Esophagus muscularis mucosa (tissue), 4 donors: Measurements from ENCODE around the gene NTM. TPM values are rescaled to one million over a fixed set of nuclear protein-coding genes. Genes with fewer than 3 reads are reported as not detected.

ENCODE experiments used
- DNase-seq: peaks from one replicate; pipeline ENCODE4 v3.0.0-alpha.2; 2017; ENCODE audit errors: extremely low spot score
- H3K27ac ChIP-seq, 4 donors: fragments of 200-600 bp; sonication (generic); replicated peaks in 1 of 4; 1 replicate in 3 of 4; 2 replicates in 1 of 4; pipeline ENCODE4 v1.5.1; 2016 to 2019; ENCODE audit warnings: mild to moderate bottlenecking in 1 of 4
- H3K27me3 ChIP-seq, 4 donors: fragments of 200-600 bp; sonication (generic); one replicate each; pipeline versions ENCODE4 v1.5.1 to v1.6.0; 2016 to 2019
- H3K36me3 ChIP-seq, 4 donors: fragments of 200-600 bp; sonication (generic); one replicate each; pipeline ENCODE4 v1.5.1; 2016 to 2019
- H3K4me1 ChIP-seq, 4 donors: fragments of 200-600 bp; sonication (generic); one replicate each; pipeline ENCODE4 v1.5.1; 2016 to 2019
- H3K4me3 ChIP-seq, 4 donors: fragments of 200-600 bp; sonication (generic); 1 replicate in 2 of 4; 2 replicates in 2 of 4; pipeline ENCODE4 v1.5.1; 2016 to 2019; ENCODE audit warnings: mild to moderate bottlenecking in 4 of 4, moderate library complexity in 1 of 4
- H3K9me3 ChIP-seq, 4 donors: fragments of 200-600 bp; sonication (generic); 1 replicate in 3 of 4; 2 replicates in 1 of 4; pipeline ENCODE4 v1.5.1; 2016 to 2019
- EP300 ChIP-seq: sonication (generic); formaldehyde crosslinking; IDR thresholded peaks from one replicate; pipeline ENCODE4 v1.6.1; 2017; ENCODE audit warnings: antibody characterized with exemption
- POLR2A ChIP-seq: fragments of 450-650 bp; IDR thresholded peaks from one replicate; pipeline ENCODE4 v1.6.1; 2017; ENCODE audit warnings: antibody characterized with exemption, moderate library complexity, mild to moderate bottlenecking, low read depth
- POLR2AphosphoS5 ChIP-seq, 2 donors: sonication (generic); formaldehyde crosslinking; IDR thresholded peaks; one replicate each; pipeline ENCODE4 v1.6.1; 2017; ENCODE audit warnings: antibody characterized with exemption in 2 of 2
- WGBS: methylation state at CpG from one replicate; pipeline ENCODE4 v1.1.5; 2018; 5-methylcytosine and 5-hydroxymethylcytosine counted together
- intact Hi-C: fragments of 100-400 bp; cut with DNase I; formaldehyde crosslinking; loops from one replicate; pipeline ENCODE4 v1.15.1; 2023
- total RNA-seq, 4 donors: library from RNA; depleted of rRNA; stranded (reverse); fragments of >200 nt; gene quantifications; one replicate each; pipeline versions ENCODE4 v1.1.0 to v1.2.1, GENCODE V29; 2016
- TF ChIP-seq, protein P1 (sequence below), 3 experiments: fragments of 200-600 bp in 2 of 3; fragments of 450-650 bp in 1 of 3; sonication (generic) in 2 of 3; IDR thresholded peaks; one replicate each; pipeline ENCODE4 v1.5.1; 2017 to 2019; ENCODE audit warnings: antibody characterized with exemption in 3 of 3, mild to moderate bottlenecking in 2 of 3, moderate library complexity in 1 of 3

NTM gene
- total RNA-seq, 4 donors from 2014 or later: 5.6 to 25.3 (median 8.3) TPM

DNA sequence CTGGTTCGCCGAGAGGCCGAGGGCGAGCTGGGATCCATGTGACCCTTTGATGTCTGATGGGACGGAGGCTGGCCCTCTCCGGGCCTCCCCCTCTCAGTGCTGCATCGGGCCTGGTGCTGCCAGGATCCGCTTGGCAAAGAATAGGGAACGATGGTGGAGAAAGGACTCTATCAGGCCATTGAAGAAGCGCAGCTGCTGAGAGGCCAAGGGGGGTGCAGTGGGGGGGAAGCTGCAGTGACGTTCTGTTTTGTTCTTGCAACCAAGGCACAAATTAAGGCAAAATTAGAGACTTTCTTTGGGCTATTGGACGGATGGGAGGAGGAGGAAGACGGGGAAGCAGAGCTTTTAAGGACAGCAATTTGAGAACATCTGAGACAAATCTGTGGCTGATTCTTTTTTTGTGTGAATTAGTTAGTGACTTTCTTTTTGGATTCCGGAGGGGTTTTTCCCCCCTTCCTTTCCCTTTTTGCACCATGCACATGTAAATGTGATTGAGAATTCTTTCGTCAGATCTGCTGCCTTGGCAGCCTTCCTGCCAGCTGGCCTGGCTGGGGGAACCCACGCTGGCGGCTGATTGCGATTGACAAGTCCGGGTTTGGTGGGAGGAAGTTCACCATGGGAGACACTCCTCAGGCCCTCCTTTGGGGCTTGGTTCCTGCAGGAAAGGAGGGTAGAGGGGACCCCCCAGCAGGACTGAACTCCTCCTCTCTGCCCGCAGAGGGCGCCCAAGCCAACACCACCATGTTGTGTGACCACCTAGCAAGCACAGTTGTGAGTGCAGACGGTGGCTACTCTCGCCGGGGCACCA lies 214.6 kb downstream of the NTM start:
- DNase-seq: no peak
- Histone ChIP-seq H3K36me3 (no peaks in the 10 kb centered on the region), H3K4me3 (no peak overlapping the region), H3K27ac (no peak overlapping the region), H3K9me3 (peaks cover 0 to 10% (median 7%) of the 10 kb centered on the region in 4 donors), H3K4me1 (no peaks in the 10 kb centered on the region), H3K27me3 (peaks cover 0 to 23% (median 0%) of the 10 kb centered on the region in 4 donors)
- WGBS: 57% methylated on average over 24 of the region's 24 CpGs
- intact Hi-C loops: no loop called here
- TF ChIP-seq, protein P1, sequence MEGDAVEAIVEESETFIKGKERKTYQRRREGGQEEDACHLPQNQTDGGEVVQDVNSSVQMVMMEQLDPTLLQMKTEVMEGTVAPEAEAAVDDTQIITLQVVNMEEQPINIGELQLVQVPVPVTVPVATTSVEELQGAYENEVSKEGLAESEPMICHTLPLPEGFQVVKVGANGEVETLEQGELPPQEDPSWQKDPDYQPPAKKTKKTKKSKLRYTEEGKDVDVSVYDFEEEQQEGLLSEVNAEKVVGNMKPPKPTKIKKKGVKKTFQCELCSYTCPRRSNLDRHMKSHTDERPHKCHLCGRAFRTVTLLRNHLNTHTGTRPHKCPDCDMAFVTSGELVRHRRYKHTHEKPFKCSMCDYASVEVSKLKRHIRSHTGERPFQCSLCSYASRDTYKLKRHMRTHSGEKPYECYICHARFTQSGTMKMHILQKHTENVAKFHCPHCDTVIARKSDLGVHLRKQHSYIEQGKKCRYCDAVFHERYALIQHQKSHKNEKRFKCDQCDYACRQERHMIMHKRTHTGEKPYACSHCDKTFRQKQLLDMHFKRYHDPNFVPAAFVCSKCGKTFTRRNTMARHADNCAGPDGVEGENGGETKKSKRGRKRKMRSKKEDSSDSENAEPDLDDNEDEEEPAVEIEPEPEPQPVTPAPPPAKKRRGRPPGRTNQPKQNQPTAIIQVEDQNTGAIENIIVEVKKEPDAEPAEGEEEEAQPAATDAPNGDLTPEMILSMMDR (IDR thresholded peaks at IDR 0.05): no peak
- TF ChIP-seq EP300 (no peak), POLR2AphosphoS5 (IDR thresholded peaks at IDR 0.05) (no peak)

DNA sequence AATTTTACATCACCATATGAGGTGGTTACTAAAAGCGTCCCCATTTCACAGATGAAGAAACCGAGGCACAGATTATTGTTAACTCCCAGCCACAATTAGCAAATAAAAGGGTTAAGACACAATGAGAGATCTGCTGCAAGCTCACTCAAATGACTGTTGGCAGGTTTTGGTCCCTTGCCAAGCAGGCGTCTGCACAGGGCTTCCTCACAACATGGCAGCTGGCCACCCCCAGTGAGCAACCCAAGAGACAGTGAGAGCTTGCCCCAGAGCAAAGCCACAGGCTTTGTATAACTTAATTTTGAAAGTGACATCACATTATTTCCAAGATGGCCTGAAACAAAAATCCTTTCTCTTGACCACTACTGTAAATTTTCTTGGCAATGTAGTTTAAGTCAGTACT lies 217.6 kb downstream of the NTM start:
- peaks cover 0 to 23% (median 0%) of the 10 kb centered on the region in 4 donors for H3K27me3 ChIP-seq
- intact Hi-C loops: no loop called here
- TF ChIP-seq POLR2AphosphoS5 (IDR thresholded peaks at IDR 0.05): no peak
- TF ChIP-seq EP300: no peak
- TF ChIP-seq, protein P1 (IDR thresholded peaks at IDR 0.05): no peak
- TF ChIP-seq POLR2A: no peak

DNA sequence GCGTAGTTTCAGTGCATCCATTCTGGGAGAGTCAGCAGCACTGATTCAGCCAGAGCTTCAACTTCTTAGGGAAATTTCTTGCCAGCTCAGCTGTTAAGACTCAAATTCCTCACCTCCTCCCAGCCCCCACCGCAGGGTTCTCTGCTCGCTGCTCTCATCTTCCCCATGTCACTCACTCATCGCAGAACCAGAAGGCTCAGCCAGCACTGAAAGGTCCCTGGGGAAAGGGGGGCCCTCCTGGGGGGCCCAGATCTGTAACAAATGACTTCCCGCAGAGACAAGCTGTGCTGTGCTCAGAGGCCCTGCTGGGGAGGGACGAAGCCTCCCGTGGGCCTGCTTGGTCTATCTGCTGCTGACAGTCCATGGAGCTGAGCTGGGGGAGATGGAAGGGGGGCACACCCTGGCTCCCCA lies 220.6 kb downstream of the NTM start:
- H3K27ac ChIP-seq: no peak overlapping the region
- H3K9me3 ChIP-seq: peaks cover 0 to 8% (median 7%) of the 10 kb centered on the region in 4 donors
- peaks cover 0 to 7% (median 0%) of the 10 kb centered on the region in 4 donors for H3K27me3 ChIP-seq
- no peak overlapping the region for H3K4me3 ChIP-seq
- no peaks in the 10 kb centered on the region for H3K4me1 ChIP-seq
- 31% methylated on average over 4 of the region's 7 CpGs for WGBS
- no peaks in the 10 kb centered on the region for H3K36me3 ChIP-seq
- no peak for DNase-seq
- intact Hi-C loops: no loop called here
- no peak for TF ChIP-seq POLR2A
- TF ChIP-seq POLR2AphosphoS5 (IDR thresholded peaks at IDR 0.05): no peak
- no peak for TF ChIP-seq EP300
- TF ChIP-seq, protein P1 (IDR thresholded peaks at IDR 0.05): no peak

More for the DNA sequence above, 217.6 kb downstream of the NTM start:
- Histone ChIP-seq H3K4me1 (no peaks in the 10 kb centered on the region), H3K36me3 (no peaks in the 10 kb centered on the region), H3K9me3 (peaks cover 0 to 10% (median 7%) of the 10 kb centered on the region in 4 donors), H3K4me3 (no peak overlapping the region), H3K27ac (no peak overlapping the region)
- WGBS: 75% methylated on average over 3 of the region's 3 CpGs
- DNase-seq: no peak

DNA sequence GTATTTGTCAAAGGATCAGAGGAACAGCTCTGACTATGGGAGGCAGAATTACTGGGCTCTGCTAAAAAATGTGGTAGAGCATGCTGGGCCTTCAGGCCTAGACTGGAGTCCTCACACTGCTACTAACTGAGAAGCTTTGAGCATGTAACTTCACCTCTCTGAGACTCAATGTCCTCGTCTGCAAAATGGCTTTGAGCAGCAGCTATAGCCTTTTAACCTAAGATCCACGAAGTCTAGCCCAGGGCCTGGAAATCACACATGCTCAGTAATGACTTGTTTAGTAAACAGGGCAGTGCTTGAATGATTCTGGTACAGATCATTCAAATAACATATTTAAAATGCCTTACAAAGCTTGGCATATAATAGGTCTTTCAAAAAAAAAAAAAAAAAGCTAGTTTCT lies 221.7 kb downstream of the NTM start:
- intact Hi-C loops: no loop called here
- DNase-seq: no peak
- no peak overlapping the region for H3K27ac ChIP-seq
- no peaks in the 10 kb centered on the region for H3K4me1 ChIP-seq
- H3K9me3 ChIP-seq: peaks cover 0 to 8% (median 2%) of the 10 kb centered on the region in 4 donors
- H3K36me3 ChIP-seq: no peaks in the 10 kb centered on the region
- TF ChIP-seq POLR2AphosphoS5 (IDR thresholded peaks at IDR 0.05) (no peak), POLR2A (no peak), EP300 (no peak)
- TF ChIP-seq, protein P1 (IDR thresholded peaks at IDR 0.05): no peak
- 68% methylated on average over 2 of the region's 2 CpGs for WGBS
- H3K27me3 ChIP-seq: peaks cover 0 to 5% (median 0%) of the 10 kb centered on the region in 4 donors
- no peak overlapping the region for H3K4me3 ChIP-seq
